DOHH2 (cell line): ENCODE measurements around the gene E2F4.
A peak's percentile ranks its signal among the peaks of the same experiment; 100 is the strongest.

Source experiments
- H3F3A ChIP-seq: fragments of 200-600 bp; sonication (generic), shearing (Covaris generic); 2 replicates; pipeline ENCODE4 v1.6.0; 2016; ENCODE audit warnings: antibody characterized with exemption, mild to moderate bottlenecking; ENCODE audit not compliant: control insufficient read depth, insufficient read depth
- H3K27ac ChIP-seq: fragments of 200-600 bp; sonication (generic); 2 replicates; pipeline ENCODE4 v1.5.1; 2014; ENCODE audit warnings: low read depth, mild to moderate bottlenecking, low read length, moderate library complexity
- H3K27me3 ChIP-seq: fragments of 200-600 bp; sonication (generic); 2 replicates; pipeline ENCODE4 v1.6.1; 2014; ENCODE audit warnings: mild to moderate bottlenecking, low read length, mixed read lengths; ENCODE audit not compliant: control insufficient read depth
- H3K36me3 ChIP-seq: fragments of 200-600 bp; sonication (generic); 2 replicates; pipeline ENCODE4 v1.6.1; 2014; ENCODE audit warnings: mild to moderate bottlenecking, low read length, moderate library complexity, mixed read lengths; ENCODE audit not compliant: control insufficient read depth
- H3K4me1 ChIP-seq: fragments of 200-600 bp; sonication (generic); 2 replicates; pipeline ENCODE4 v1.6.1; 2014; ENCODE audit warnings: mild to moderate bottlenecking, low read length, mixed read lengths; ENCODE audit not compliant: control insufficient read depth
- H3K4me2 ChIP-seq: fragments of 200-600 bp; sonication (generic); 2 replicates; pipeline ENCODE4 v1.6.0; 2014; ENCODE audit warnings: mild to moderate bottlenecking, low read length, moderate library complexity
- H3K4me3 ChIP-seq: fragments of 200-600 bp; sonication (generic); 2 replicates; pipeline ENCODE4 v1.5.1; 2014; ENCODE audit warnings: mild to moderate bottlenecking, low read length, mixed read lengths
- H3K79me2 ChIP-seq: fragments of 200-600 bp; sonication (generic); 2 replicates; pipeline ENCODE4 v1.6.1; 2014; ENCODE audit warnings: mild to moderate bottlenecking, low read length, mixed read lengths; ENCODE audit not compliant: control insufficient read depth
- H3K9me2 ChIP-seq: fragments of 200-600 bp; sonication (generic); replicated peaks from 2 replicates; pipeline ENCODE4 v1.6.1; 2014; ENCODE audit warnings: mild to moderate bottlenecking, low read length, mixed read lengths; ENCODE audit not compliant: control insufficient read depth
- H3K9me3 ChIP-seq: fragments of 200-600 bp; sonication (generic); 2 replicates; pipeline ENCODE4 v1.6.1; 2014; ENCODE audit warnings: antibody characterized with exemption, low read length, mixed read lengths; ENCODE audit not compliant: control insufficient read depth, insufficient read depth
- H4K20me1 ChIP-seq: fragments of 200-600 bp; sonication (generic); 2 replicates; pipeline ENCODE4 v1.6.0; 2014; ENCODE audit warnings: low read depth, mild to moderate bottlenecking, antibody characterized with exemption, low read length, moderate library complexity; ENCODE audit not compliant: control insufficient read depth, insufficient read depth
- EZH2phosphoT487 ChIP-seq: fragments of 200-600 bp; sonication (generic); IDR thresholded peaks from 2 replicates; pipeline ENCODE4 v1.6.1; 2017; ENCODE audit warnings: borderline replicate concordance, mild to moderate bottlenecking, antibody characterized with exemption, low read length, moderate library complexity, mixed read lengths
- TF ChIP-seq, protein P1 (sequence below): fragments of 200-600 bp; sonication (generic); IDR thresholded peaks from one replicate; pipeline ENCODE4 v1.5.1; 2014; ENCODE audit warnings: antibody characterized with exemption, mild to moderate bottlenecking, low read depth, low read length; ENCODE audit not compliant: poor library complexity, severe bottlenecking

The E2F4 gene

GRCh38 chr16:67191995-67192681 is at the start of gene E2F4:
Gene E2F4, plus strand, starts transcription at chr16:67192155. Its CDS starts 73 bp downstream, at chr16:67192228.
- no peak for TF ChIP-seq EZH2phosphoT487
- TF ChIP-seq, protein P1, sequence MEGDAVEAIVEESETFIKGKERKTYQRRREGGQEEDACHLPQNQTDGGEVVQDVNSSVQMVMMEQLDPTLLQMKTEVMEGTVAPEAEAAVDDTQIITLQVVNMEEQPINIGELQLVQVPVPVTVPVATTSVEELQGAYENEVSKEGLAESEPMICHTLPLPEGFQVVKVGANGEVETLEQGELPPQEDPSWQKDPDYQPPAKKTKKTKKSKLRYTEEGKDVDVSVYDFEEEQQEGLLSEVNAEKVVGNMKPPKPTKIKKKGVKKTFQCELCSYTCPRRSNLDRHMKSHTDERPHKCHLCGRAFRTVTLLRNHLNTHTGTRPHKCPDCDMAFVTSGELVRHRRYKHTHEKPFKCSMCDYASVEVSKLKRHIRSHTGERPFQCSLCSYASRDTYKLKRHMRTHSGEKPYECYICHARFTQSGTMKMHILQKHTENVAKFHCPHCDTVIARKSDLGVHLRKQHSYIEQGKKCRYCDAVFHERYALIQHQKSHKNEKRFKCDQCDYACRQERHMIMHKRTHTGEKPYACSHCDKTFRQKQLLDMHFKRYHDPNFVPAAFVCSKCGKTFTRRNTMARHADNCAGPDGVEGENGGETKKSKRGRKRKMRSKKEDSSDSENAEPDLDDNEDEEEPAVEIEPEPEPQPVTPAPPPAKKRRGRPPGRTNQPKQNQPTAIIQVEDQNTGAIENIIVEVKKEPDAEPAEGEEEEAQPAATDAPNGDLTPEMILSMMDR = no peak
- H3K27ac ChIP-seq = peak within 1 kb of the TSS; percentile 44
- peaks cover 50% of the 10 kb centered on the region for H3K36me3 ChIP-seq
- no peaks in the 10 kb centered on the region; the same call in 1 of the 2 replicates for H3K27me3 ChIP-seq
- peaks cover 38% of the 10 kb centered on the region for H3K79me2 ChIP-seq
- peaks cover 15% of the 10 kb centered on the region for H3K4me1 ChIP-seq
- peak within 1 kb of the TSS; percentile 89 for H3K4me2 ChIP-seq
- H3F3A ChIP-seq = no peaks in the 10 kb centered on the region
- peak within 1 kb of the TSS; percentile 95 for H3K4me3 ChIP-seq
- H3K9me3 ChIP-seq = no peaks in the 10 kb centered on the region
- H4K20me1 ChIP-seq = peaks cover 3% of the 10 kb centered on the region
- H3K9me2 ChIP-seq = no peaks in the 10 kb centered on the region

DNA sequence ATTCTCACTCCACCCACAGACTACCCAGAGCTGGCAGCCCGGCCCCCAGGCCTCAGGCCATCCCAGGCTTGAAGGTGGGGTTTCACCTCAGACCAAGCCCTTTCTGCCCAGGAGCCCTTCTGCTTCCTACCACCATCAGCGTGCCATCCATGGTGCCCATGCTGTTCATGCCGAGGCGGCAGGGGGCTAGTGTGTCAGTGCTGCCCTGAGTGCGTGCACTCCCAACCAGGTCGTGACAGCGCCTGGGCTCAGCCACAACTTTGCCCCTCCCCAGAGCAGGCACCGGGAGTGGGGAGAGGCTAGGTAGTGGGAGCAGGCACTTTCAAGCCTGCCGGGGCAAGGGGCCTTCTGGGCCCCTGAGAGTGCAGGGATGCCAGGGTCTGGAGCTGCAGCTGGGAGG is 49.6 kb upstream of the E2F4 start:
- Histone ChIP-seq H3K4me1 (no peaks in the 10 kb centered on the region), H4K20me1 (no peaks in the 10 kb centered on the region), H3K9me2 (no peaks in the 10 kb centered on the region), H3K4me2 (no peak overlapping the region), H3K9me3 (no peaks in the 10 kb centered on the region), H3K4me3 (no peak overlapping the region), H3K79me2 (no peaks in the 10 kb centered on the region), H3K36me3 (peaks cover 70% of the 10 kb centered on the region), H3K27ac (no peak overlapping the region), H3K27me3 (no peaks in the 10 kb centered on the region), H3F3A (no peaks in the 10 kb centered on the region)
- TF ChIP-seq, protein P1 = no peak
- no peak for TF ChIP-seq EZH2phosphoT487

GRCh38 chr16:67144943-67145342 is 47.0 kb upstream of the E2F4 start:
- Histone ChIP-seq H3K9me2 (no peaks in the 10 kb centered on the region), H4K20me1 (no peaks in the 10 kb centered on the region), H3K79me2 (no peaks in the 10 kb centered on the region), H3F3A (no peaks in the 10 kb centered on the region; the same call in 1 of the 2 replicates), H3K36me3 (peaks cover 64% of the 10 kb centered on the region), H3K4me1 (no peaks in the 10 kb centered on the region), H3K27ac (no peak overlapping the region), H3K9me3 (no peaks in the 10 kb centered on the region), H3K4me2 (no peak overlapping the region), H3K4me3 (no peak overlapping the region), H3K27me3 (no peaks in the 10 kb centered on the region)
- TF ChIP-seq, protein P1 = no peak
- no peak for TF ChIP-seq EZH2phosphoT487
